HepG2 (cell line): ENCODE results near the gene MAEA. TPM values are rescaled to one million over a fixed set of nuclear protein-coding genes. Genes with fewer than 3 reads are reported as not detected.

Experiments used
- AHR ChIP-seq: IDR thresholded peaks from 2 replicates; pipeline ENCODE4 v1.6.1; 2018; ENCODE audit warnings: missing genetic modification reagents, missing compliant biosample characterization
- AKAP8 ChIP-seq: sonication (generic); formaldehyde crosslinking; IDR thresholded peaks from 2 replicates; pipeline ENCODE4 v1.5.1; 2020; ENCODE audit warnings: mild to moderate bottlenecking, missing genetic modification reagents
- CBFB ChIP-seq: sonication (generic); formaldehyde crosslinking; IDR thresholded peaks from 2 replicates; pipeline ENCODE4 v1.4.0; 2020; ENCODE audit warnings: missing genetic modification reagents
- HNF4A ChIP-seq: sonication (generic); formaldehyde crosslinking; IDR thresholded peaks from 2 replicates; pipeline ENCODE4 v1.4.0; 2020; ENCODE audit warnings: missing genetic modification reagents
- HNF4G ChIP-seq, 2 experiments: sonication (generic) in 1 of 2; formaldehyde crosslinking in 1 of 2; IDR thresholded peaks; 2 replicates each; pipeline versions ENCODE4 v1.4.0 to v1.6.1; 2011 to 2020; ENCODE audit warnings: borderline replicate concordance in 2 of 2, low read depth in 2 of 2, mild to moderate bottlenecking in 2 of 2, low read length in 1 of 2, missing genetic modification reagents in 1 of 2, moderate library complexity in 1 of 2
- KLF6 ChIP-seq: IDR thresholded peaks from 2 replicates; pipeline ENCODE4 v1.8.0; 2016; ENCODE audit warnings: missing biosample characterization, missing genetic modification reagents
- PATZ1 ChIP-seq: sonication (generic); formaldehyde crosslinking; IDR thresholded peaks from 2 replicates; pipeline ENCODE4 v1.4.0; 2020; ENCODE audit warnings: missing genetic modification reagents
- PHF21A ChIP-seq: sonication (generic); formaldehyde crosslinking; IDR thresholded peaks from 2 replicates; pipeline ENCODE4 v1.5.0; 2020; ENCODE audit warnings: mild to moderate bottlenecking, missing genetic modification reagents
- SALL2 ChIP-seq: sonication (generic); formaldehyde crosslinking; IDR thresholded peaks from 2 replicates; pipeline ENCODE4 v1.8.1; 2023; ENCODE audit warnings: mild to moderate bottlenecking, missing genetic modification reagents, inconsistent platforms
- SIN3B ChIP-seq: fragments of 150-350 bp; IDR thresholded peaks from 2 replicates; pipeline ENCODE4 v1.6.1; 2014; ENCODE audit warnings: low read length
- SRY ChIP-seq: sonication (generic); formaldehyde crosslinking; IDR thresholded peaks from 2 replicates; pipeline ENCODE4 v1.8.0; 2022; ENCODE audit warnings: mild to moderate bottlenecking, missing genetic modification reagents
- SSRP1 ChIP-seq: IDR thresholded peaks from 2 replicates; pipeline ENCODE4 v1.6.1; 2016; ENCODE audit warnings: control low read depth
- TFDP2 ChIP-seq: sonication (generic); formaldehyde crosslinking; IDR thresholded peaks from 2 replicates; pipeline ENCODE4 v1.4.0; 2020; ENCODE audit warnings: missing genetic modification reagents
- UBTF ChIP-seq: sonication (generic); formaldehyde crosslinking; IDR thresholded peaks from 2 replicates; pipeline ENCODE4 v1.4.0; 2020; ENCODE audit warnings: mild to moderate bottlenecking, missing genetic modification reagents
- ZBTB25 ChIP-seq: IDR thresholded peaks from 2 replicates; pipeline ENCODE4 v1.6.1; 2018; ENCODE audit warnings: missing genetic modification reagents
- ZNF136 ChIP-seq: sonication (generic); formaldehyde crosslinking; IDR thresholded peaks from 2 replicates; pipeline ENCODE4 v1.8.1; 2022; ENCODE audit warnings: low read depth, mild to moderate bottlenecking, moderate library complexity, missing genetic modification reagents
- ZNF44 ChIP-seq: sonication (generic); formaldehyde crosslinking; IDR thresholded peaks from 2 replicates; pipeline ENCODE4 v1.5.1; 2020; ENCODE audit warnings: mild to moderate bottlenecking, missing genetic modification reagents
- ZNF512 ChIP-seq: sonication (generic); formaldehyde crosslinking; IDR thresholded peaks from 2 replicates; pipeline ENCODE4 v1.4.0; 2020; ENCODE audit warnings: mild to moderate bottlenecking, missing genetic modification reagents
- ZNF598 ChIP-seq: sonication (generic); formaldehyde crosslinking; IDR thresholded peaks from 2 replicates; pipeline ENCODE4 v1.5.1; 2020; ENCODE audit warnings: mild to moderate bottlenecking, missing genetic modification reagents, borderline replicate concordance
- ZNF777 ChIP-seq: sonication (generic); formaldehyde crosslinking; IDR thresholded peaks from 2 replicates; pipeline ENCODE4 v1.4.0; 2020; ENCODE audit warnings: missing genetic modification reagents
- ZSCAN31 ChIP-seq: sonication (generic); formaldehyde crosslinking; IDR thresholded peaks from 2 replicates; pipeline ENCODE4 v1.5.0; 2020; ENCODE audit warnings: low read depth, mild to moderate bottlenecking, missing genetic modification reagents
- polyA plus RNA-seq, 8 experiments: library from polyadenylated mRNA; depleted of rRNA in 3 of 8; stranded (reverse) in 7 of 8; unstranded in 1 of 8; fragments of >200 nt; fragmentation: Illumina TruSeq in 4 of 8; extraction: Trizol in 4 of 8; gene quantifications; 2 replicates each; pipeline versions ENCODE4 v1.2.1 to v1.2.3, GENCODE V29; 2011 to 2016; ENCODE audit warnings: low read depth in 4 of 8, missing spikeins in 1 of 8, mixed read lengths in 1 of 8; ENCODE audit not compliant: insufficient read depth in 1 of 8
- total RNA-seq, 5 experiments: library from RNA; depleted of rRNA; stranded (reverse); fragments of >200 nt; fragmentation: Illumina TruSeq; extraction: Trizol; gene quantifications; 2 replicates each; pipeline ENCODE4 v1.2.3, GENCODE V29; 2016; ENCODE audit warnings: low read depth in 1 of 5

MAEA gene
- total and polyA plus RNA-seq, 2 of the 13 experiments (the other 11 are each of a cell fraction or from before 2014, with no cell fraction given) = 52.0 to 57.1 TPM

GRCh38 chr4:1247864-1248244 lies 41.8 kb upstream of the MAEA start (continued):
- no peak for TF ChIP-seq ZNF512 (CRISPR knock-in tag)
- TF ChIP-seq AHR (CRISPR knock-in tag) = no peak
- no peak for TF ChIP-seq PATZ1 (CRISPR knock-in tag)
- peak; percentile 27; the same call in 1 of the 2 replicates for TF ChIP-seq UBTF (CRISPR knock-in tag)
- TF ChIP-seq ZNF777 (CRISPR knock-in tag) = no peak; the same call in 1 of the 2 replicates
- no peak for TF ChIP-seq HNF4A (CRISPR knock-in tag)
- no peak for TF ChIP-seq SALL2 (CRISPR knock-in tag)
- peak; percentile 32; the same call in 1 of the 2 replicates for TF ChIP-seq SRY (CRISPR knock-in tag)
- no peak for TF ChIP-seq AKAP8 (CRISPR knock-in tag)
- TF ChIP-seq SSRP1 = no peak
- TF ChIP-seq ZNF598 (CRISPR knock-in tag) = no peak
- TF ChIP-seq CBFB = no peak
- TF ChIP-seq HNF4G (IDR thresholded peaks at IDR 0.05; ENCODE audit: borderline replicate concordance, low read depth, low read length) = no peak
- no peak for TF ChIP-seq HNF4G (CRISPR knock-in tag; IDR thresholded peaks at IDR 0.05; ENCODE audit: borderline replicate concordance, low read depth)
- no peak for TF ChIP-seq ZSCAN31 (CRISPR knock-in tag)
- TF ChIP-seq ZNF136 (CRISPR knock-in tag) = no peak
- TF ChIP-seq ZBTB25 (CRISPR knock-in tag) = no peak
- TF ChIP-seq SIN3B = no peak
- TF ChIP-seq ZNF44 (CRISPR knock-in tag) = no peak
- TF ChIP-seq PHF21A (CRISPR knock-in tag) = peak; percentile 22; the same call in 1 of the 2 replicates
- TF ChIP-seq KLF6 (CRISPR knock-in tag) = no peak
- no peak for TF ChIP-seq TFDP2 (CRISPR knock-in tag)
